Measurements from ENCODE around the gene LMAN1L.

LMAN1L gene

DNA sequence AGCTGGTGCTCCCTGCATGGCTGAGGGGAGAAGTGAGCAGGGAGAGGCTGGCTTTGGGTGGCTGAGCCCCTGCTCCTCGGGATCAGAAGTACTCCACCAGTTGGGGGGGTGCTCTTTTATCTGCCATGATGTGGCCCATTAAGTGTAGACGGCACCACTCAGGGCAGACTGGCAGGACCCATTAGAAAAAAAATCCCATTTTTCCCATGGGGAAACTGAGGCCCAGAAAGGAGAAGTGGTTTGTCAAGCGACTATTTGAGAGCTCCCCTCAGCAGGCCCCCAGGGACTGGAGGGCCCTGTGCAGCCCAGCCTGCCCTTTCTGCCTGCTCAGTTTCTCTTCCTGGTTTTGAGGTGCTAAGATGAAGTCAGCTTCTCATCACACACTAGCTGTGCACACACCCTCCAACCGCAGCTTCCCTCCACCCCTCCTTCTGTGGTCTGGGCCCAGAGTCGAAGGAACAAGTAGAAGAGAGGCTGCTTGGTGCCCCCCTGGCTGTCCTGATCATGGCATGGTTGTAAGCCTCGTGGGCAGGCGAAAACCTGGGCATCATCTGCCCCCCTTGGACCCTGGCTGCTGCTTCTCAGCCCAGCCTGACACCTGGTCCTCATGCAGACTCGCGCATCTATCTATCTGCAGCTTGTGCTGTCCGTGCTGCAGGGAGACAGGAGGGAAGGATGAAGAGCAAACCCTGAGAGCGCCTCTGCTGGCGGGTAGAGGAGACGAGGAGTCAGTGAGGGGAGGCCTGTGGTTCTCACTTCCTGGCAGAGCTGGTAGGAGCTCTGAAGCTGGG, 25.2 kb upstream of the LMAN1L start:
- H3K36me3 ChIP-seq (ENCODE audit: insufficient read depth, insufficient read length, low read length) = peaks cover 36% of the 10 kb centered on the region
- peak overlapping the region; percentile 22 for H3K9ac ChIP-seq (ENCODE audit: insufficient read length, low read depth)
- H3K27me3 ChIP-seq (ENCODE audit: insufficient read depth, insufficient read length) = no peaks in the 10 kb centered on the region
- H3K9me3 ChIP-seq (ENCODE audit: insufficient read depth, low read length) = no peaks in the 10 kb centered on the region
- no peak overlapping the region for H3K4me3 ChIP-seq (ENCODE audit: insufficient read length, low read depth)
- DNase-seq (ENCODE audit: low read depth, low spot score) = no peak
- peaks cover 50% of the 10 kb centered on the region for H3K4me1 ChIP-seq (ENCODE audit: insufficient read depth, insufficient read length)
- TF ChIP-seq SUZ12 (IDR thresholded peaks at IDR 0.05; ENCODE audit: extremely low read depth, insufficient read depth, insufficient read length) (no peak), YY1 (IDR thresholded peaks at IDR 0.05; ENCODE audit: insufficient read depth, insufficient read length) (no peak), ZNF274 (IDR thresholded peaks at IDR 0.05; ENCODE audit: low read depth, low read length) (no peak)

DNA sequence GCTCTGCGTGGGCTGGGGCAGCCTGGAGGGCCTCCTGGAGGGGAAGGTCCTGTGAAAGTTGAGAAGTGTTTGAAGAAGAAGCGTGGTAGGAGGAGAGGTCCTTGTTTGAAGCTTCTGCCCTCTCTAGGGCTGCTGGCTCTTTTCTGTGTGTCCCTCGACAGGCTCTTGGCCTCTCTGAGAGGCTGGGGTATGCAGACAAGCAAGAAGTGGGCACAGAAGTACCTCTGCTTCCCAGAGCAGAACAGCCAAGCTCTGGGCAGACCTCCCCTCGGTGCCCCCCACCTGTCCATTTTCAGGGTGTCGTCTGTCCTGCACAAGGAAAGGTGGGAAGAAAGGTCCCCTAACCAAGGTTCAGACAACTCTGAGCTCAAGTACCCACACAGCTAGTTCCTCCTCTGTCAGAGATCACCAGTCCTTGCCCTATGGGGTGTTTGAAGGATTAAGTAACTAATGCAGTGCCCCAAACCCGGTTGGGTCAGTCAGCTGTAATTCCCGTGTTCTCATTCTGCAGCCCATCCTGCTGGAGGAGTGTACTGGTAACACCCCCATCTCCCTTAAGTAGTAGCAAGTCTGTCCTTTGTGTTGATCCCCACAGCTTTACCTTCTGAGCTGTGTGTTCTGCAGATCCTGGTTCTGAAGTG, 24.5 kb upstream of the LMAN1L start:
- Histone ChIP-seq H3K4me3 (ENCODE audit: insufficient read length, low read depth) (no peak overlapping the region), H3K9ac (ENCODE audit: insufficient read length, low read depth) (no peak overlapping the region), H3K4me1 (ENCODE audit: insufficient read depth, insufficient read length) (peaks cover 56% of the 10 kb centered on the region), H3K27me3 (ENCODE audit: insufficient read depth, insufficient read length) (no peaks in the 10 kb centered on the region), H3K9me3 (ENCODE audit: insufficient read depth, low read length) (no peaks in the 10 kb centered on the region), H3K36me3 (ENCODE audit: insufficient read depth, insufficient read length, low read length) (peaks cover 37% of the 10 kb centered on the region)
- no peak for TF ChIP-seq ZNF274 (IDR thresholded peaks at IDR 0.05; ENCODE audit: low read depth, low read length)
- TF ChIP-seq SUZ12 (IDR thresholded peaks at IDR 0.05; ENCODE audit: extremely low read depth, insufficient read depth, insufficient read length) = no peak
- TF ChIP-seq YY1 (IDR thresholded peaks at IDR 0.05; ENCODE audit: insufficient read depth, insufficient read length) = no peak
- DNase-seq (ENCODE audit: low read depth, low spot score) = no peak

DNA sequence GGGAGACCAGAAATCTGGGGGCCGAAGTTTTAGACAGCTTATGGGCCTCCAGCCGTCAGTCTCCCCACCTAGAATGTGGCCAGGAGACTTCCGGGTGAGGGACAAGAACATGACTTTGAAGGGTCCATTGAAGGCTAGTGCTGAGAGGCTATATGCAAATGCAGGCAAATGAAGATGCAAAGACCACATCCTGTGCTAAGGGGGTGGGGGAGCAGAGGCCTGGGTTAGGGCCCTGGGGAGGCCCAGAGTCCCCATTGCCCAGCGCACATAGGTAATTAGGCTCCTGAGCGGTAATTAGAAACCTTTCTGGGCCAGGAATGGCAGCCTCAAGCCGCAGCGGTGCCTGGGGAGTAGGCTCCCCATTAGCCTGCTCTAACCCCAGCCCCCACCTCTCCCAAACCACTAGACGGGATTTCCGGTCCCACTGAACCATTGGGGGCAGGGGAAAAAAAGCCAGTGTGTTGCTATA, 23.9 kb upstream of the LMAN1L start:
- no peaks in the 10 kb centered on the region for H3K27me3 ChIP-seq (ENCODE audit: insufficient read depth, insufficient read length)
- H3K9me3 ChIP-seq (ENCODE audit: insufficient read depth, low read length) = no peaks in the 10 kb centered on the region
- TF ChIP-seq SUZ12 (IDR thresholded peaks at IDR 0.05; ENCODE audit: extremely low read depth, insufficient read depth, insufficient read length) (no peak), ZNF274 (IDR thresholded peaks at IDR 0.05; ENCODE audit: low read depth, low read length) (no peak), YY1 (IDR thresholded peaks at IDR 0.05; ENCODE audit: insufficient read depth, insufficient read length) (no peak)
- H3K36me3 ChIP-seq (ENCODE audit: insufficient read depth, insufficient read length, low read length) = peaks cover 34% of the 10 kb centered on the region
- no peak overlapping the region for H3K9ac ChIP-seq (ENCODE audit: insufficient read length, low read depth)
- peaks cover 54% of the 10 kb centered on the region for H3K4me1 ChIP-seq (ENCODE audit: insufficient read depth, insufficient read length)
- H3K4me3 ChIP-seq (ENCODE audit: insufficient read length, low read depth) = no peak overlapping the region
- no peak for DNase-seq (ENCODE audit: low read depth, low spot score)

DNA sequence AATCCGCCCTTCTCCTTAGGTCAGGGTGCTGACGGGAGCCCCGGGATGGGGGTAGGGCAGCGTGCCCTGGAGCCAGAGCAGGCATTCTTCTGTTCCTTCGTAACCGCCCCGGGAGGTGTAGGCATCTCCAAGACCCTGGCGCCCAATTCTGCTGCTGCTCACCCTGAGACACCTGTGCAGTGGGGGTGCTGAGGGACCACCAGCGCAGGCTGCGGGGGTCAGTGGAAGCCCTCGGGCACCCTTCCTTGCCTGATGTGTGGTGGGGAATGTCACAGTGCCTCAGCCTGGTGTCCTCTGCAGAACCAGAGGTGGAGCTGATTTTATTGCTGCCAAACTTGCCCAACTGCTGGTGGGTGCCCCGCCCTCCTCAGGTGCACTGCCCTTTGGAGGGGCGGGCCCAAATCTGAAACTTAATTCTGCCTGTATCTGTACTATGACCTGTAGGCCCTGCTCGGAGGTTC, 23.4 kb upstream of the LMAN1L start:
- Histone ChIP-seq H3K4me1 (ENCODE audit: insufficient read depth, insufficient read length) (peaks cover 51% of the 10 kb centered on the region), H3K9ac (ENCODE audit: insufficient read length, low read depth) (no peak overlapping the region), H3K9me3 (ENCODE audit: insufficient read depth, low read length) (no peaks in the 10 kb centered on the region), H3K4me3 (ENCODE audit: insufficient read length, low read depth) (no peak overlapping the region), H3K27me3 (ENCODE audit: insufficient read depth, insufficient read length) (no peaks in the 10 kb centered on the region), H3K36me3 (ENCODE audit: insufficient read depth, insufficient read length, low read length) (peaks cover 31% of the 10 kb centered on the region)
- TF ChIP-seq SUZ12 (IDR thresholded peaks at IDR 0.05; ENCODE audit: extremely low read depth, insufficient read depth, insufficient read length) (no peak), ZNF274 (IDR thresholded peaks at IDR 0.05; ENCODE audit: low read depth, low read length) (no peak), YY1 (IDR thresholded peaks at IDR 0.05; ENCODE audit: insufficient read depth, insufficient read length) (no peak)
- no peak for DNase-seq (ENCODE audit: low read depth, low spot score)

DNA sequence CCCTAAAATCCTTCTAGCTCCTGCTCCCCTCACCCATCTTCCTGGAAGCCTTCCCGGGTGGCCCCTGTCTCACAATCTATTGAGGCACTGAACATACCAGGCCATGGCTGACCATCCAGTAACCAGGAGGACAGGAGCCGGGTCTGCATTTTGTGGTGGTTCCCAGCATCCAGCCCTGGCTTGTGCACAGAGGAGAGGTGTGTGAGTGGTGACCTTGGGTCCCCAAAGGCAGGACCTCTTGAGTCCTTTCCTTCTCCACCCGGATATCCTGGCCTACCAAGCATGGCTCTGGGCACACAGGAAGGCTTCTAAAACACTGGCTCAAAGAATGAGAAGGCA, 22.9 kb upstream of the LMAN1L start:
- Histone ChIP-seq H3K4me3 (ENCODE audit: insufficient read length, low read depth) (no peak overlapping the region), H3K9ac (ENCODE audit: insufficient read length, low read depth) (no peak overlapping the region)

DNA sequence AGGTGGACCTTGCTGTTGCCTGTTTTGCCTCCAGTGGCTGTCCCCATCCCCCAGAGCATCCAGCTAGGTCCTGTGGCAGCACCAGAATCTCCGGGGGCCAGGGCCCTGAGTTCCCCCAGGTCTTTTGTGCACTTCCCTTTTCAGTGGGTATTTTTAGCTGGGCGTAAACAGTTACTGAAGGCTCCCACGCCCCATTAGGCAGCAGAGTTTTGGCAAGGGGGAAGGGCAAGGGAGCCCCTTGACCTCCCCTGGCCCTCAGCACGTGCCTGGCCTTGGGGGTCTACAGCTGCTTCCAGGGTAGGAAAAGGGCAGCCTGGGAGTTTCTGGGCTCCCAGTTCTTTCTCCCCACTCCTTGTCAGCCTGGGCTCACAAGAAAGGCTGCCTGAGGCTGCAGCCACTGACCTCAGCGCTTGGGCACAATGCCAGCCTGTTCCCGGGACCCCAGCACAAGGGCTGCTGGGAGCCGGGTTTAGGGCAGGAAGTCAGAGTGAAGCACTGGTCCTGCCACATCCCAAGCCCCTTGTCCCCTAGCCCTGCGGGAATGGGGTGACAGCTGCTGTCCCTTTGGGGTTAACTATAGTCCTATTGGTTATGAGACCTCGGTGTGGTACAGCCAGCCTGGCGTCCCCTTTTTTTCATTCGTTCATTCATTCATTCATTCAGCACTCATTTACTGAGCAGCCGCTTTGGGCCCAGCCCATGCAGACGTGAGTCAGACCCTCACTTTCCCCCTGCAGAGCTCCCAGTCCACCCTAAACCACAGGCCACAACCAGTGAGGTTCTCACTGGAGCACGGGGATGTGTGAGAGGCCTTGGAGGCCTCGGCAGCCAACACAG, 22.3 kb upstream of the LMAN1L start:
- H3K9ac ChIP-seq (ENCODE audit: insufficient read length, low read depth) = no peak overlapping the region
- no peak for TF ChIP-seq SUZ12 (IDR thresholded peaks at IDR 0.05; ENCODE audit: extremely low read depth, insufficient read depth, insufficient read length)
- TF ChIP-seq YY1 (IDR thresholded peaks at IDR 0.05; ENCODE audit: insufficient read depth, insufficient read length) = no peak
- no peak for TF ChIP-seq ZNF274 (IDR thresholded peaks at IDR 0.05; ENCODE audit: low read depth, low read length)
- DNase-seq (ENCODE audit: low read depth, low spot score) = no peak
- H3K4me1 ChIP-seq (ENCODE audit: insufficient read depth, insufficient read length) = peaks cover 57% of the 10 kb centered on the region
- H3K9me3 ChIP-seq (ENCODE audit: insufficient read depth, low read length) = no peaks in the 10 kb centered on the region
- H3K27me3 ChIP-seq (ENCODE audit: insufficient read depth, insufficient read length) = no peaks in the 10 kb centered on the region
- no peak overlapping the region for H3K4me3 ChIP-seq (ENCODE audit: insufficient read length, low read depth)
- peaks cover 28% of the 10 kb centered on the region for H3K36me3 ChIP-seq (ENCODE audit: insufficient read depth, insufficient read length, low read length)

More for the DNA sequence above, 22.9 kb upstream of the LMAN1L start:
- DNase-seq (ENCODE audit: low read depth, low spot score) = no peak
- Histone ChIP-seq H3K9me3 (ENCODE audit: insufficient read depth, low read length) (no peaks in the 10 kb centered on the region), H3K27me3 (ENCODE audit: insufficient read depth, insufficient read length) (no peaks in the 10 kb centered on the region), H3K36me3 (ENCODE audit: insufficient read depth, insufficient read length, low read length) (peaks cover 30% of the 10 kb centered on the region), H3K4me1 (ENCODE audit: insufficient read depth, insufficient read length) (peaks cover 54% of the 10 kb centered on the region)
- TF ChIP-seq SUZ12 (IDR thresholded peaks at IDR 0.05; ENCODE audit: extremely low read depth, insufficient read depth, insufficient read length) (no peak), YY1 (IDR thresholded peaks at IDR 0.05; ENCODE audit: insufficient read depth, insufficient read length) (no peak), ZNF274 (IDR thresholded peaks at IDR 0.05; ENCODE audit: low read depth, low read length) (no peak)

All from NT2/D1 (cell line).